Calu3 (cell line): Measurements from ENCODE around the gene ANKLE2. TPM values are rescaled to one million over a fixed set of nuclear protein-coding genes. Genes with fewer than 3 reads are reported as not detected.
A peak's percentile ranks its signal among the peaks of the same experiment; 100 is the strongest.

Source experiments
- BruUV-seq: library from RNA; stranded (reverse); fragments of 400-500 nt; replicated peaks from 2 replicates; lab custom pipeline; 2021; lab: Mats Ljungman, UMichigan
- CTCF ChIA-PET: fragments of 300-600 bp; sonication (Branson Sonifier 250); formaldehyde crosslinking; loops from one replicate; lab custom pipeline; 2022; ENCODE audit warnings: antibody characterized with exemption; lab: Charles Lee
- DNase-seq: peaks from one replicate; pipeline ENCODE4 v3.0.0; 2022
- H3K27ac Mint-ChIP-seq: one replicate; pipeline ENCODE4 v1.8.0; 2022; ENCODE audit warnings: mixed read lengths; ENCODE audit not compliant: unreplicated experiment
- H3K27me3 Mint-ChIP-seq: one replicate; pipeline ENCODE4 v1.8.0; 2022; ENCODE audit warnings: mixed read lengths; ENCODE audit not compliant: unreplicated experiment
- H3K36me3 Mint-ChIP-seq: one replicate; pipeline ENCODE4 v1.8.0; 2022; ENCODE audit warnings: mild to moderate bottlenecking, moderate library complexity, mixed read lengths; ENCODE audit not compliant: insufficient read depth, unreplicated experiment
- H3K4me1 Mint-ChIP-seq: one replicate; pipeline ENCODE4 v1.8.0; 2022; ENCODE audit warnings: mild to moderate bottlenecking, low read depth, mixed read lengths; ENCODE audit not compliant: unreplicated experiment
- H3K4me3 Mint-ChIP-seq: one replicate; pipeline ENCODE4 v1.8.0; 2022; ENCODE audit warnings: mild to moderate bottlenecking, low read depth, moderate library complexity, mixed read lengths; ENCODE audit not compliant: unreplicated experiment
- H3K9me3 Mint-ChIP-seq: one replicate; pipeline ENCODE4 v1.8.0; 2022; ENCODE audit warnings: low read depth, mixed read lengths; ENCODE audit not compliant: unreplicated experiment
- intact Hi-C: fragments of 100-400 bp; cut with micrococcal nuclease; formaldehyde crosslinking; loops from one replicate; pipeline ENCODE4 v1.10.0; 2022; ENCODE audit not compliant: unreplicated experiment
- total RNA-seq: library from RNA; stranded (reverse); gene quantifications from 2 replicates; pipeline ENCODE4 v1.2.3, GENCODE V29; 2022
- TF ChIP-seq, protein P1 (sequence below): fragments of 200-600 bp; IDR thresholded peaks from one replicate; pipeline ENCODE4 v1.8.0; 2022; ENCODE audit warnings: antibody characterized with exemption; ENCODE audit not compliant: unreplicated experiment

Gene ANKLE2
- total RNA-seq, 1 experiment from 2014 or later, result 190 TPM

DNA sequence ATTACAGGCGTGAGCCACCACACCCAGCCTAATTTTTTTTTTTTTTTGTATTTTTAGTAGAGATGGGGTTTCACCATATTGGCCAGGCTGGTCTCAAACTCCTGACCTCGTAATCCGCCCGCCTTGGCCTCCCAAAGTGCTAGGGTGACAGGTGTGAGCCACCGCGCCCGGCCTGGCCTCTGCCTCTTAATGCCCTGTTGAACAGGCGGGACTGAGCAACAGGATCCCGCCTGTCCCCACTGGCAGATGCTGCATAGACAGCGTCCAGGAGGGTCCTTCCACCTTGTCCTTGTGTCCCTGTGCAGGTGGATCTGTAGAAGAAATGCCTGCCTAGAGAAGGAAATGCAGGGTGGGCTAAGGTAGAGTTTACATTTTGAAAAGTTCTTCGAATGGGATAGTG is 45.3 kb downstream of the ANKLE2 start:
- no TSS peak for BruUV-seq
- CTCF ChIA-PET, result no interaction called here
- no peak for DNase-seq

DNA sequence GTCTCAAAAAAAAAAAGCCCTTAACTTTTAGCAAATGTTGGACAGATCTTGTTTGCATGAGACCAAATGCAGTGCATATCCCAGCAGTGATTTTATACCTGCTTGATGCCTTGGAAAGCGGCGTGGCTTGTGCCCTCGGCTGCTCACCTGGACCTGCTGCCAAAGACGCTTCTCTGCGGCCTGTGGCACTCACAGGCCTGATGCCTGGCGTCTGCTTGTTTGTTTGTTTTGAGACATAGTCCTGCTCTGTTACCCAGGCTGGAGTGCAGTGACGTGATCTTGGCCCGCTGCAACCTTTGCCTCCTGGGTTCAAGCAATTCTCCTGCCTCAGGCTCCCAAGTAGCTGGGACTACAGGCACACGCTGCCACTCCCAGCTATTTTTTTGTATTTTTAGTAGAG is 45.8 kb downstream of the ANKLE2 start:
- BruUV-seq, result no TSS peak
- Mint-ChIP-seq H3K27ac (no peak overlapping the region), H3K4me1 (no peaks in the 10 kb centered on the region), H3K27me3 (no peaks in the 10 kb centered on the region), H3K9me3 (no peaks in the 10 kb centered on the region), H3K36me3 (peaks cover 97% of the 10 kb centered on the region), H3K4me3 (no peak overlapping the region)
- DNase-seq, result no peak
- intact Hi-C loops, result no loop called here
- CTCF ChIA-PET, result no interaction called here
- TF ChIP-seq, protein P1, sequence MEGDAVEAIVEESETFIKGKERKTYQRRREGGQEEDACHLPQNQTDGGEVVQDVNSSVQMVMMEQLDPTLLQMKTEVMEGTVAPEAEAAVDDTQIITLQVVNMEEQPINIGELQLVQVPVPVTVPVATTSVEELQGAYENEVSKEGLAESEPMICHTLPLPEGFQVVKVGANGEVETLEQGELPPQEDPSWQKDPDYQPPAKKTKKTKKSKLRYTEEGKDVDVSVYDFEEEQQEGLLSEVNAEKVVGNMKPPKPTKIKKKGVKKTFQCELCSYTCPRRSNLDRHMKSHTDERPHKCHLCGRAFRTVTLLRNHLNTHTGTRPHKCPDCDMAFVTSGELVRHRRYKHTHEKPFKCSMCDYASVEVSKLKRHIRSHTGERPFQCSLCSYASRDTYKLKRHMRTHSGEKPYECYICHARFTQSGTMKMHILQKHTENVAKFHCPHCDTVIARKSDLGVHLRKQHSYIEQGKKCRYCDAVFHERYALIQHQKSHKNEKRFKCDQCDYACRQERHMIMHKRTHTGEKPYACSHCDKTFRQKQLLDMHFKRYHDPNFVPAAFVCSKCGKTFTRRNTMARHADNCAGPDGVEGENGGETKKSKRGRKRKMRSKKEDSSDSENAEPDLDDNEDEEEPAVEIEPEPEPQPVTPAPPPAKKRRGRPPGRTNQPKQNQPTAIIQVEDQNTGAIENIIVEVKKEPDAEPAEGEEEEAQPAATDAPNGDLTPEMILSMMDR, result no peak

More for the DNA sequence above, 45.3 kb downstream of the ANKLE2 start:
- no peak overlapping the region for H3K27ac Mint-ChIP-seq
- no peak overlapping the region for H3K4me3 Mint-ChIP-seq
- no peaks in the 10 kb centered on the region for H3K4me1 Mint-ChIP-seq
- TF ChIP-seq, protein P1, result no peak
- H3K9me3 Mint-ChIP-seq, result no peaks in the 10 kb centered on the region
- H3K36me3 Mint-ChIP-seq, result peaks cover 97% of the 10 kb centered on the region
- intact Hi-C loops, result no loop called here
- no peaks in the 10 kb centered on the region for H3K27me3 Mint-ChIP-seq

DNA sequence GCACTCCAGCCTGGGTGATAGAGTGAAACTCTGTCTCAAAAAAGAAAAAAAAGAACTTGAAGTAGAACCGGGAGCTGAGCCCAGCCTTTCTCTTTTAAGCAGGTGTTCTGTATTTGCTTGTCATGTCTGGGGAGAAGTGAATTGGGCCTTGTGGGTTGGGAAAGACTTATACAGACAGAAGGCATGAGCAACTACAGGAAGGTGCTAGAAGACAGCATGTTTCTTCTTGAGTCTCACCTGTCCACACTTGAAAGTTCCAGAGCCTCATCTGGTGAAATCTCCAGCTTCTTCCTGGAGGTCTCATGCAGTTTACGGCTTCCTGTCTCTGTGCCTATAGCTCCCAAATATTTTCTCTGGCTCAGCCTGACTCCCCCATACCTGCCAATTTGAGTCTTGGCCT is 48.5 kb downstream of the ANKLE2 start:
- TF ChIP-seq, protein P1, result no peak
- Mint-ChIP-seq H3K4me3 (no peak overlapping the region), H3K9me3 (no peaks in the 10 kb centered on the region), H3K27me3 (no peaks in the 10 kb centered on the region), H3K27ac (peak overlapping the region; percentile 13), H3K36me3 (peaks cover 95% of the 10 kb centered on the region), H3K4me1 (no peaks in the 10 kb centered on the region)
- intact Hi-C loops, result no loop called here
- no peak for DNase-seq
- CTCF ChIA-PET, result no interaction called here
- BruUV-seq, result TSS peak; percentile 15

DNA sequence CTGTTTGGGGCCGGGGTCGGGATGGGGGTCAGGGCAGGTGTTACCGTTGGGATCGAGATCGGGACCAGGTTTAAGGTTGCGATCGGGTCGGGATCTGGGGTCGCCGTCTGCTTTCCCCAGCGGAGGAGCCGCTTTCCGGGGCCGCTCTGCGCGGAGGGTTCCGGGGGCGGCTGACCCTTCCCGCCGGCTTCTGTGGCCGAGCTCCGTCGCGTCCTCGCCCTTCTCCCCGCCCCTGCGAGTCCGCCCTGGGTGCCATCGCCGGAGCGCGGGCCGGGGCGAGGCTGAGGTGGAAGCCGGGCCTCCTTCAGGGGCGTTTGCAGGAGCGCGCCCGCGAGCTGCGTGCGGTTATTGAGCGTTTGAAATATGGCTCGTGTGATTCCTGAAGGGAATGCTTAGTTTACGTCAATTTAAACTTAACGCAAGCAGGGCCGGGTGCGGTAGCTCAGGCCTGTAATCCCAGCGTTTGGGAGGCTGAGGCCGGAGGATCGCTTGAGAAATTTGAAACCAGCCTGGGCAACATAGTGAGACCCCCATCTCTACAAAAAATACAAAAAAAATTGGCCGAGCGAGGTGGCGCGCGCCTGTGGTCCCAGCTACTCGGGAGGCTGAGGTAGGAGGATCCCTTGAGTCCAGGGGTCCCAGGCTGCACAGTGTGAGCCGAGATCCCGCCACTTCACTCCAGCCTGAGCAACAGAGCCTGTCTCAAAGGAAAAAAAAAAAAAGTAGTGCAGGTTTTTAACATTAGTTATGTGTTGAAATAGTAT is 50.4 kb downstream of the ANKLE2 start:
- H3K36me3 Mint-ChIP-seq, result peaks cover 86% of the 10 kb centered on the region
- no peaks in the 10 kb centered on the region for H3K27me3 Mint-ChIP-seq
- H3K27ac Mint-ChIP-seq, result no peak overlapping the region
- H3K4me3 Mint-ChIP-seq, result peak overlapping the region; percentile 68
- TF ChIP-seq, protein P1, result no peak
- BruUV-seq, result no TSS peak
- DNase-seq, result peak; percentile 47
- CTCF ChIA-PET, result interaction anchor here (0.5 kb wide), 2 partner anchors 11 to 56 kb away, joined by 3 to 4 read pairs; no protein-coding TSS in a partner anchor
- no peaks in the 10 kb centered on the region for H3K4me1 Mint-ChIP-seq
- no peaks in the 10 kb centered on the region for H3K9me3 Mint-ChIP-seq
- intact Hi-C loops, result no loop called here
